ENCODE data around the gene DISC1.

DNA sequence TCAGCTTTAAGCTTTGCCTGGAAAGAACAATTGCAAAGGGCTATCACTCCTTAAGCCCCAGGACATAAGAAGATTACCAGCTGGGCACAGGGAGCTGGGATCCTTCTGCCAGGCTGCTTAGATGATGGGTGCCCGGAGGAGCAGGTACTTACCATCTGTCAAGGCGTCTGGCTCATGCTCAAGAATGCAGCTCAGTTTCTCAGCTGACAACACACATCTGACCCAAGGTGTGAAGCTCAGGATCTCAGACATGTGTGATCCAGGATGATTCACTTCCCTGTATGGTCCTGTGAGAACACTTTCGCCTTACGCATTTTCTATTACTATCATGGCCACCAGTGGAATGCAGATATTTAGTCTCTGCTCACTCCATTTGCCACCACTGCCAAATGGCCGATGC is 14.7 kb upstream of the DISC1 start:
- TF ChIP-seq, protein P1, sequence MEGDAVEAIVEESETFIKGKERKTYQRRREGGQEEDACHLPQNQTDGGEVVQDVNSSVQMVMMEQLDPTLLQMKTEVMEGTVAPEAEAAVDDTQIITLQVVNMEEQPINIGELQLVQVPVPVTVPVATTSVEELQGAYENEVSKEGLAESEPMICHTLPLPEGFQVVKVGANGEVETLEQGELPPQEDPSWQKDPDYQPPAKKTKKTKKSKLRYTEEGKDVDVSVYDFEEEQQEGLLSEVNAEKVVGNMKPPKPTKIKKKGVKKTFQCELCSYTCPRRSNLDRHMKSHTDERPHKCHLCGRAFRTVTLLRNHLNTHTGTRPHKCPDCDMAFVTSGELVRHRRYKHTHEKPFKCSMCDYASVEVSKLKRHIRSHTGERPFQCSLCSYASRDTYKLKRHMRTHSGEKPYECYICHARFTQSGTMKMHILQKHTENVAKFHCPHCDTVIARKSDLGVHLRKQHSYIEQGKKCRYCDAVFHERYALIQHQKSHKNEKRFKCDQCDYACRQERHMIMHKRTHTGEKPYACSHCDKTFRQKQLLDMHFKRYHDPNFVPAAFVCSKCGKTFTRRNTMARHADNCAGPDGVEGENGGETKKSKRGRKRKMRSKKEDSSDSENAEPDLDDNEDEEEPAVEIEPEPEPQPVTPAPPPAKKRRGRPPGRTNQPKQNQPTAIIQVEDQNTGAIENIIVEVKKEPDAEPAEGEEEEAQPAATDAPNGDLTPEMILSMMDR (conservative IDR thresholded peaks at IDR 0.05; ENCODE audit: low read depth, low read length): no peak
- TF ChIP-seq EZH2 (IDR thresholded peaks at IDR 0.05; ENCODE audit: borderline replicate concordance, low read depth, low read length, poor library complexity, severe bottlenecking): no peak
